ENCODE data around the gene PGM3.

The PGM3 gene

DNA sequence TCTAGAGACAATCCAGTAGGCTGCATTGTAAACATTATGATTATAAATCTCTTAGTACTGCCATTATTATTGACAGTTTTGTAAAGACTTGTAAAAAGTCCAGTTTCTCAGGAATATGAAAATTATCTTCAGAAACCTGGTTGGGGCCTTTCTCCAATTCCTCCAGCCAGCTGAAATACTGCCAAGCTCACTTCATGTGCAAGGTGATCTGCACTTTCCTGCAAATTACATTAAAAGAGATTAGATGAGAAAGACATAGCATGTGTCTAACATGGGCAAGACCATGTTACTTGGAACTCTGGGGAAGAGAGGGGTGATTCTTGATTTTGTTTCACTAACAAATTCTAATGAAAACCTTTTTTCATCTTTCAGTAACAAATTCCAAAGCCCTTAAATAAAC lies 24.0 kb downstream of the PGM3 start:
- no peak for TF ChIP-seq ZNF8 (CRISPR knock-in tag; IDR thresholded peaks at IDR 0.05)
- no peak for TF ChIP-seq ARNTL (CRISPR knock-in tag; IDR thresholded peaks at IDR 0.05; ENCODE audit: borderline replicate concordance, low read depth)
- TF ChIP-seq ZFP3 (CRISPR knock-in tag; IDR thresholded peaks at IDR 0.05) = no peak
- TF ChIP-seq, protein P1, sequence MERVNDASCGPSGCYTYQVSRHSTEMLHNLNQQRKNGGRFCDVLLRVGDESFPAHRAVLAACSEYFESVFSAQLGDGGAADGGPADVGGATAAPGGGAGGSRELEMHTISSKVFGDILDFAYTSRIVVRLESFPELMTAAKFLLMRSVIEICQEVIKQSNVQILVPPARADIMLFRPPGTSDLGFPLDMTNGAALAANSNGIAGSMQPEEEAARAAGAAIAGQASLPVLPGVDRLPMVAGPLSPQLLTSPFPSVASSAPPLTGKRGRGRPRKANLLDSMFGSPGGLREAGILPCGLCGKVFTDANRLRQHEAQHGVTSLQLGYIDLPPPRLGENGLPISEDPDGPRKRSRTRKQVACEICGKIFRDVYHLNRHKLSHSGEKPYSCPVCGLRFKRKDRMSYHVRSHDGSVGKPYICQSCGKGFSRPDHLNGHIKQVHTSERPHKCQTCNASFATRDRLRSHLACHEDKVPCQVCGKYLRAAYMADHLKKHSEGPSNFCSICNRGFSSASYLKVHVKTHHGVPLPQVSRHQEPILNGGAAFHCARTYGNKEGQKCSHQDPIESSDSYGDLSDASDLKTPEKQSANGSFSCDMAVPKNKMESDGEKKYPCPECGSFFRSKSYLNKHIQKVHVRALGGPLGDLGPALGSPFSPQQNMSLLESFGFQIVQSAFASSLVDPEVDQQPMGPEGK (CRISPR knock-in tag; IDR thresholded peaks at IDR 0.05; ENCODE audit: borderline replicate concordance) = no peak
- TF ChIP-seq, protein P2, sequence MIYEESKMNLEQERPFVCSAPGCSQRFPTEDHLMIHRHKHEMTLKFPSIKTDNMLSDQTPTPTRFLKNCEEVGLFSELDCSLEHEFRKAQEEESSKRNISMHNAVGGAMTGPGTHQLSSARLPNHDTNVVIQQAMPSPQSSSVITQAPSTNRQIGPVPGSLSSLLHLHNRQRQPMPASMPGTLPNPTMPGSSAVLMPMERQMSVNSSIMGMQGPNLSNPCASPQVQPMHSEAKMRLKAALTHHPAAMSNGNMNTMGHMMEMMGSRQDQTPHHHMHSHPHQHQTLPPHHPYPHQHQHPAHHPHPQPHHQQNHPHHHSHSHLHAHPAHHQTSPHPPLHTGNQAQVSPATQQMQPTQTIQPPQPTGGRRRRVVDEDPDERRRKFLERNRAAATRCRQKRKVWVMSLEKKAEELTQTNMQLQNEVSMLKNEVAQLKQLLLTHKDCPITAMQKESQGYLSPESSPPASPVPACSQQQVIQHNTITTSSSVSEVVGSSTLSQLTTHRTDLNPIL (CRISPR knock-in tag; IDR thresholded peaks at IDR 0.05; ENCODE audit: low read depth) = no peak
- TF ChIP-seq CSDC2 (CRISPR knock-in tag; IDR thresholded peaks at IDR 0.05) = no peak
- TF ChIP-seq TOX (CRISPR knock-in tag; IDR thresholded peaks at IDR 0.05; ENCODE audit: borderline replicate concordance) = no peak
- TF ChIP-seq POU6F1 (CRISPR knock-in tag; IDR thresholded peaks at IDR 0.05; ENCODE audit: borderline replicate concordance, low read depth) = no peak
- no peak for TF ChIP-seq ZFP30 (CRISPR knock-in tag; IDR thresholded peaks at IDR 0.05)
- no peak for TF ChIP-seq SNAI2 (CRISPR knock-in tag; IDR thresholded peaks at IDR 0.05)
- no peak for TF ChIP-seq ZC3H10 (CRISPR knock-in tag; IDR thresholded peaks at IDR 0.05)
- TF ChIP-seq OSR1 (CRISPR knock-in tag; IDR thresholded peaks at IDR 0.05) = no peak
- no peak for TF ChIP-seq BACH2 (CRISPR knock-in tag; IDR thresholded peaks at IDR 0.05; ENCODE audit: borderline replicate concordance)
- ATAC-seq = no peak; the same call in 2 of the 3 replicates

GRCh38 chr6:83168556-83168955 lies 24.5 kb downstream of the PGM3 start:
- TF ChIP-seq TCF4 (CRISPR knock-in tag; IDR thresholded peaks at IDR 0.05; ENCODE audit: borderline replicate concordance) (no peak), ZNF8 (CRISPR knock-in tag; IDR thresholded peaks at IDR 0.05) (no peak), ISL1 (CRISPR knock-in tag; IDR thresholded peaks at IDR 0.05) (no peak), POU6F1 (CRISPR knock-in tag; IDR thresholded peaks at IDR 0.05; ENCODE audit: borderline replicate concordance, low read depth) (no peak), ZNF70 (CRISPR knock-in tag; IDR thresholded peaks at IDR 0.05) (no peak), GLIS3 (CRISPR knock-in tag; IDR thresholded peaks at IDR 0.05) (no peak), PPARA (CRISPR knock-in tag; IDR thresholded peaks at IDR 0.05; ENCODE audit: borderline replicate concordance) (no peak), ZFP30 (CRISPR knock-in tag; IDR thresholded peaks at IDR 0.05) (no peak), CSRNP3 (CRISPR knock-in tag; IDR thresholded peaks at IDR 0.05) (no peak), SNAI2 (CRISPR knock-in tag; IDR thresholded peaks at IDR 0.05) (no peak), CSDC2 (CRISPR knock-in tag; IDR thresholded peaks at IDR 0.05) (no peak), ZNF565 (CRISPR knock-in tag; conservative IDR thresholded peaks at IDR 0.05; ENCODE audit: low read depth) (no peak), ESRRG (CRISPR knock-in tag; IDR thresholded peaks at IDR 0.05) (no peak), OSR1 (CRISPR knock-in tag; IDR thresholded peaks at IDR 0.05) (no peak), ZFP3 (CRISPR knock-in tag; IDR thresholded peaks at IDR 0.05) (no peak), TOX (CRISPR knock-in tag; IDR thresholded peaks at IDR 0.05; ENCODE audit: borderline replicate concordance) (no peak)
- TF ChIP-seq, protein P1 (CRISPR knock-in tag; IDR thresholded peaks at IDR 0.05; ENCODE audit: borderline replicate concordance) = no peak
- ATAC-seq = no peak
